ENCODE results near the gene MS4A4A.
"Not testable (repeated sequence)": the region's sequence is repeated elsewhere in the genome, so short reads cannot be mapped to it uniquely, and the experiment has no call there.

The MS4A4A gene

GRCh38 chr11:60265373-60266214, 14.9 kb upstream of the MS4A4A start:
- in situ Hi-C loops (cut with HindIII; ENCODE audit: low pct_unique_long_range_greater_than_20kb, low sequenced_read_pairs): no loop called here
- DNase-seq (ENCODE audit: low read depth in 1 of 2, low spot score in 1 of 2): peak; percentile 45 to 72
- TF ChIP-seq JUND (IDR thresholded peaks at IDR 0.05; ENCODE audit: low read depth): no peak

DNA sequence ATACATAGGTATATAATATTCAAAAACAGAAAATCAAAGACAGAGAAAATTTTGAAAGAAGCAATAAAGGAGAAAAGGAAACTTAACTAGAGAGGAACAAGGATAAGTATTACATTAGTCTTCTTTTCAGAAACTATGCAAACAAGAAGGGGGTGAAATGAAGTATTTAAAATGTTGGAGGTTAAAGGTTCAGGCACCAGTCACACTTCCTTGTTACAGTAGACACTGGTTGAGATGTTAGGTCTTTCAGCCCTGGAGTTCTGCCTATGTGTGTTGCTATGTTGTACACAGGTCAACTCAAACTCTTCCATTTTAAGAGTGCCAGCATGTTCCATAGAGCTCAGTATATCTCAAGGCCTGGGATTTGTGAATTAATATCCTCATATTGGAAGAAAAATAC, 6.0 kb upstream of the MS4A4A start:
- in situ Hi-C loops (cut with HindIII; ENCODE audit: low pct_unique_long_range_greater_than_20kb, low sequenced_read_pairs): no loop called here

DNA sequence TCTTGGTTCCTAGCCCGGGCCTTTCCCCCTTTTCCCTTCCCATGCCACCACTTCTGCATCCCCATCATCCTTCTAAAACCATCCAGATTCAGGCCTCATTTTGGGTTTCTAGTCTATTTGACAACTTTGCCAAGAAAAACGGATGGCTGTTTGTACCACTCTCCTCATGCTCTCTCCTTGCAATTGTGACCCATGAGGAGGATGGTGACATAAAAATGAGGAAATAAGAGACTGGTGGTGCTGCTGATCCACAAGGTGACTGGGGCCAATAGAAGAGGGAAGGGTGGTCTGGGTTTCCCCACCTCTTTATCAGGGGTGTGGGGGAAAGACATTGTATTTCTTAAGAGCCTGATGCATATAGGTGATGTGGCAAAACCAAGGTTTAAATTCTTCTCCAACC, 1.0 kb downstream of the MS4A4A start:
- in situ Hi-C loops (cut with HindIII; ENCODE audit: low pct_unique_long_range_greater_than_20kb, low sequenced_read_pairs): no loop called here
- DNase-seq (ENCODE audit: low read depth in 1 of 2, low spot score in 1 of 2): no peak
- no peak for TF ChIP-seq JUND (IDR thresholded peaks at IDR 0.05; ENCODE audit: low read depth)

More for the DNA sequence above, 6.0 kb upstream of the MS4A4A start:
- no peak for DNase-seq (ENCODE audit: low read depth in 1 of 2, low spot score in 1 of 2)
- no peak for TF ChIP-seq JUND (IDR thresholded peaks at IDR 0.05; ENCODE audit: low read depth)

- TF ChIP-seq JUND (IDR thresholded peaks at IDR 0.05; ENCODE audit: low read depth): no peak
- in situ Hi-C loops (cut with HindIII; ENCODE audit: low pct_unique_long_range_greater_than_20kb, low sequenced_read_pairs): no loop called here
- no peak for DNase-seq (ENCODE audit: low read depth in 1 of 2, low spot score in 1 of 2)
Measured at GRCh38 chr11:60282286-60282685, 1.8 kb downstream of the MS4A4A start.

DNA sequence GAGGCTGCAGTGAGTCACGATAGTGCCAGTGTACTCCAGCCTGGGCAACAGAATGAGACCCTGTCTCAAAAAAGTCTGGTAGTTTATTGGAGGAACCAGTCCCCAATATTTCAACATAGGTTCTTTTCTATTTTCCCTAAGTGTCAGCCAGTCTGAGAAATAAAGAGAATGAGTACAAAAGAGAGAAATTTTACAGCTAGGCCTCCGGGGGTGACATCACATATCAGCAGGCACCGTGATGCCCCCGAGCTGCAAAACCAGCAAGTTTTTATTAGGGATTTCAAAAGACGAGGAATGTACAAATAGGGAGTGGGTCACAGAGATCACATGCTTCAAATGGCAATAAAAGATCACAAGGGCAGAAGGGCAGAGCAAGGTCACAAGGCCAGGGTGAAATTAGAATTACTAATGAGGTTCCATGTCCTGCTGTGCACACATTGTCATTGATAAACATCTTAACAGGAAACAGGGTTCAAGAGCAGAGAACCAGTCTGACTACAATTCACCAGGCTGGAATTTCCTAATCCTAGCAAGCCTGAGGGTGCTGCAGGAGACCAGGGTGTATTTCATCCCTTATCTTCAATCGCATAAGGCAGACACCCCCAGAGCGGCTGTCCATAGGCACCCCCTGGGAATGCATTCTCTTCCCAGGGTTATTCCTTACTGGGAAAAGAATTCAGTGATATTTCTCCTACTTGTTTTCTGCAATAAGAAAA, 5.1 kb downstream of the MS4A4A start:
- in situ Hi-C loops (cut with HindIII; ENCODE audit: low pct_unique_long_range_greater_than_20kb, low sequenced_read_pairs): not testable (repeated sequence)

DNA sequence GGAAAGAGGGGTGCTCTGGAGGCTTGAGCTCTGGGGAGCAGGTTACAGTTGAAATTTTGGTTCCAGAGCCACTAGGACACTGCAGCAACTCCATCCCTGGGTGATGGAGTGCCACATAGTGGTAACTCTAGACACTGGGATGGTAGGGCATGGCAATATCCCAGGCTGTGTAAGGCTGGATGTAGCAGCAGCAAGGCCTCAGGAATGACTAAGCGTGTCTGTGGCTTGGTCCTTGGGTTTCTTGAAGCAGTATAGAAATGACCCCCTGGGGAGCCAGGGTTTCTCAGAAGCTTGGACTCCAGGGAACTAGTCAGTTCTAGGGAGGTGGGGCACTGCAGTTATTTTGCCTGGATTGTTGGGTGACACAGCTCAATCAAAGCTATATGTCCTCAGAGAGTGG, 8.1 kb downstream of the MS4A4A start:
- in situ Hi-C loops (cut with HindIII; ENCODE audit: low pct_unique_long_range_greater_than_20kb, low sequenced_read_pairs): no loop called here
- TF ChIP-seq JUND (IDR thresholded peaks at IDR 0.05; ENCODE audit: low read depth): no peak
- DNase-seq (ENCODE audit: low read depth in 1 of 2, low spot score in 1 of 2): no peak

More for the DNA sequence above, 5.1 kb downstream of the MS4A4A start:
- peak in 1 of 2 experiments; percentile 44 for DNase-seq (ENCODE audit: low read depth in 1 of 2, low spot score in 1 of 2)

- in situ Hi-C loops (cut with HindIII; ENCODE audit: low pct_unique_long_range_greater_than_20kb, low sequenced_read_pairs): no loop called here
- TF ChIP-seq JUND (IDR thresholded peaks at IDR 0.05; ENCODE audit: low read depth): no peak
- no peak for DNase-seq (ENCODE audit: low read depth in 1 of 2, low spot score in 1 of 2)
Measured at GRCh38 chr11:60292145-60292544, 11.7 kb downstream of the MS4A4A start.

- TF ChIP-seq JUND (IDR thresholded peaks at IDR 0.05; ENCODE audit: low read depth): no peak
- in situ Hi-C loops (cut with HindIII; ENCODE audit: low pct_unique_long_range_greater_than_20kb, low sequenced_read_pairs): no loop called here
- no peak for DNase-seq (ENCODE audit: low read depth in 1 of 2, low spot score in 1 of 2)
Measured at GRCh38 chr11:60301178-60301577, 20.7 kb downstream of the MS4A4A start.

DNA sequence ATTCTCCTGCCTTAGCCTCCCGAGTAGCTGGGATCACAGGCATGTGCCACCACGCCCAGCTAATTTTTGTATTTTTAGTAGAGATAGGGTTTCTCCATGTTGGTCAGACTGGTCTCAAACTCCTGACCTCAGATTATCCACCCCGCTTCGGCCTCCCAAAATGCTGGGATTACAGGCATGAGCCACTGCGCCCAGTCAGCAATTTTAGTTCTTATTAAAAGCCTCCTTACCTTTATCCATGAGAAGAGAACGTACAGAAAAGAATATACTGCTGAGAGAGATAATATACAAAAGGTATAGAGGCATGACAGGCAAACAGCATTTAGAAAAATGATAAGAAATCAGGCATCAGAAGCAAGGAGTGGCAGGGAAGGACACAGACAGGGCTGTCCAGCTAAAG, 21.4 kb downstream of the MS4A4A start:
- in situ Hi-C loops (cut with HindIII; ENCODE audit: low pct_unique_long_range_greater_than_20kb, low sequenced_read_pairs): not testable (repeated sequence)

DNA sequence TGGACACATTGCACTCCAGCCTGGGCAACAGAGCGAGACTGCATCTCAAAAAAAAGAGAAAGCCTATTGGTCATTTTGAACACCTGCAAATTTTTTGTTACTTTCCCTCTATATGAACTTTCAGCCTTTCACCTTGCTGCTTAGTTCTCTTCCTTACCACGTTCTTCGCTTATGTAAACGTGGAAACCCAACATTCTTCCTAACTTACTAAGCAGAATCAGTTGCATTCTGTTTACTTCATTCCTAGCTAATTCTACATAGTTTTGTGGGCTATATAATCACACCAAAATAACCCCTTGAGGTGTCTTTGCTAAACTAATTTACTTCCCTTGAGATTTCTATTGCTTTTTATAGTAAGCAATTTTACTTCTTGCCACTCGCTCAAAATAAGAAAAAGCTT, 23.2 kb downstream of the MS4A4A start:
- in situ Hi-C loops (cut with HindIII; ENCODE audit: low pct_unique_long_range_greater_than_20kb, low sequenced_read_pairs): no loop called here
- DNase-seq (ENCODE audit: low read depth in 1 of 2, low spot score in 1 of 2): no peak
- TF ChIP-seq JUND (IDR thresholded peaks at IDR 0.05; ENCODE audit: low read depth): no peak

More for the DNA sequence above, 21.4 kb downstream of the MS4A4A start:
- DNase-seq (ENCODE audit: low read depth in 1 of 2, low spot score in 1 of 2): not testable (repeated sequence)

DNA sequence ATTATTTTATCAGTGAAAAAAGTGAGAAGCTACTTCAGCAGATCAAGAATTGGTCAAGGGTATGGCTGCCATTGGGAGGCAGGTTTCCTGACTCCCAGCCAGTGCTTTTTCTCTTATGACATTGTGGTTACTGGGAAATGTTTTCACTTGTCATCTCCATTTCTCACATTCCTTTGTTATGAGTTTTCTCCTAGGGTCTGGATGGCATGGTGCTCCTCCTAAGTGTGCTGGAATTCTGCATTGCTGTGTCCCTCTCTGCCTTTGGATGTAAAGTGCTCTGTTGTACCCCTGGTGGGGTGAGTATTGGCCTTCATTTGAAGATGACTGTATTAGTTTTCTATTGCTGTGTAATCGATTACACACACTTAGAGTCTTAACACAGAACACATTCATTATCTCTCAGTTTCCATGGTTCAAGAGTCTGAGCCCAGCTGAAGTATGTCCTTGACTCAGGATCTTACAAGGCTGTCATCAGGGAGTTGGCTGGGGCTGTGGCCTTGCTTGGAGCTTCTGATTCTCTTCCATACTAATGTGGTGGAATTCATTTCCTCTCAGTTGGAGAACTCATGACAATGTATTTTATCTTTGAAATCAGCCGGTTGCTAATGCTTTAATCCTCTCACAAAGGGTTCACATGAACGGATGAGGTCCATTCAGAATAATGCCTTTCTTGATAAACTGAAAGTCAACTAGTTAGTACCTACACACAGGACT, 25.6 kb downstream of the MS4A4A start:
- no peak for DNase-seq (ENCODE audit: low read depth in 1 of 2, low spot score in 1 of 2)
- in situ Hi-C loops (cut with HindIII; ENCODE audit: low pct_unique_long_range_greater_than_20kb, low sequenced_read_pairs): no loop called here
- no peak for TF ChIP-seq JUND (IDR thresholded peaks at IDR 0.05; ENCODE audit: low read depth)

DNA sequence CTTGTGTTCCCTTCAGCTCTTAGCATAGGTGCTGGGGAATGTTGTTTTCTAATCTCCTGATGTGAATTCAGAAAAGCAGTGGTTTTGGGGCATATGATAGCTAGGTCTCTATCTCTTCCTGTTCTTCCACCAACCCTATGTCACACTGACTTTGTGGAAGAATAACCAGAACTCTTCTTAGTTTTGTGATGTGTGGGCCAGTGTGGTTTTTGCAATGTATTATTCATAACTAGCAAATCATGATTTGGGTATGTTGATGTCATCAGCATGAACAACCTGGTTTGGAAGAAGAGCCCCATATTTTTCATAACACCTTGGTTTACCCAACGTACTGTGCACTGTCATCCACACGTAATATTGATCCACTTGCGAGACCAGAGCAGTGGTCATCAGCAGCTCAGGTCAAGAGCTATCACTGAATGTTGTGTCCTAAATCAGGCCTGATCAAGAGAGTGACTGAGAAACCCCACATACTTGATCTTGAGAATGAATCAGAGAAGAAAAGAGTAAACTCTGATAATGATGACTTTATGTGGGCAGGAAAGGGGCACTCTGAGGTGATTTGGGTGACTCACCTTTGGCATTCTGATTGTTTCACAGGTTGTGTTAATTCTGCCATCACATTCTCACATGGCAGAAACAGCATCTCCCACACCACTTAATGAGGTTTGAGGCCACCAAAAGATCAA, 27.2 kb downstream of the MS4A4A start:
- TF ChIP-seq JUND (IDR thresholded peaks at IDR 0.05; ENCODE audit: low read depth): no peak
- DNase-seq (ENCODE audit: low read depth in 1 of 2, low spot score in 1 of 2): no peak
- in situ Hi-C loops (cut with HindIII; ENCODE audit: low pct_unique_long_range_greater_than_20kb, low sequenced_read_pairs): no loop called here

Measured in T47D (cell line).